Fibroblast of mammary gland (primary cell): ENCODE data around the gene TMEM30A.
A peak's percentile ranks its signal among the peaks of the same experiment; 100 is the strongest.

Experiments used
- DNase-seq: peaks from one replicate; pipeline ENCODE4 v3.0.0-alpha.2; 2010; ENCODE audit warnings: low read depth
- H3K4me3 ChIP-seq: 2 replicates; pipeline ENCODE4 v1.5.1; 2011; ENCODE audit warnings: low read depth, mild to moderate bottlenecking, low read length, moderate library complexity; ENCODE audit not compliant: control insufficient read depth
- CTCF ChIP-seq: conservative IDR thresholded peaks from 2 replicates; pipeline ENCODE4 v1.5.1; 2011; ENCODE audit warnings: low read depth, low read length, inconsistent platforms; ENCODE audit not compliant: control insufficient read depth, insufficient read depth

TMEM30A gene

GRCh38 chr6:75279418-75279817 lies 5.2 kb downstream of the TMEM30A start:
- no peak for TF ChIP-seq CTCF
- no peak for DNase-seq
- H3K4me3 ChIP-seq: no peak overlapping the region

GRCh38 chr6:75278474-75279077 lies 6.0 kb downstream of the TMEM30A start:
- H3K4me3 ChIP-seq: no peak overlapping the region
- peak; percentile 47 for DNase-seq
- no peak for TF ChIP-seq CTCF

GRCh38 chr6:75275067-75275466 lies 9.5 kb downstream of the TMEM30A start:
- H3K4me3 ChIP-seq: no peak overlapping the region
- peak; percentile 94 for DNase-seq
- TF ChIP-seq CTCF: no peak

GRCh38 chr6:75273009-75273408 lies 11.6 kb downstream of the TMEM30A start:
- H3K4me3 ChIP-seq: no peak overlapping the region
- DNase-seq: no peak
- TF ChIP-seq CTCF: no peak

GRCh38 chr6:75272145-75272840 lies 12.3 kb downstream of the TMEM30A start:
- DNase-seq: peak; percentile 83
- no peak overlapping the region for H3K4me3 ChIP-seq
- TF ChIP-seq CTCF: no peak

GRCh38 chr6:75268988-75269354 lies 15.6 kb downstream of the TMEM30A start:
- H3K4me3 ChIP-seq: no peak overlapping the region
- no peak for TF ChIP-seq CTCF
- DNase-seq: no peak
